ENCODE measurements around the gene CNN1.
"Not testable (repeated sequence)": the region's sequence is repeated elsewhere in the genome, so short reads cannot be mapped to it uniquely, and the experiment has no call there.

Gene CNN1

GRCh38 chr19:11555246-11555645 lies 16.6 kb downstream of the CNN1 start:
- ChIA-PET POLR2A (interaction anchor here (0.7 kb wide), 1 partner anchor 12 kb away, joined by 3 read pairs; no protein-coding TSS in a partner anchor), CTCF (no interaction called here)
- no peak for DNase-seq (ENCODE audit: extremely low spot score)
- TF ChIP-seq FOXK2 (IDR thresholded peaks at IDR 0.05): no peak
- no peak for TF ChIP-seq BHLHE40 (IDR thresholded peaks at IDR 0.05; ENCODE audit: borderline replicate concordance)
- TF ChIP-seq FOXA1 (IDR thresholded peaks at IDR 0.05): no peak
- no peak for TF ChIP-seq SUZ12 (IDR thresholded peaks at IDR 0.05)
- no peak for TF ChIP-seq LEF1 (IDR thresholded peaks at IDR 0.05; ENCODE audit: borderline replicate concordance)
- TF ChIP-seq SP1 (IDR thresholded peaks at IDR 0.05): no peak
- no peak for TF ChIP-seq ARNT (IDR thresholded peaks at IDR 0.05)
- TF ChIP-seq, protein P1, sequence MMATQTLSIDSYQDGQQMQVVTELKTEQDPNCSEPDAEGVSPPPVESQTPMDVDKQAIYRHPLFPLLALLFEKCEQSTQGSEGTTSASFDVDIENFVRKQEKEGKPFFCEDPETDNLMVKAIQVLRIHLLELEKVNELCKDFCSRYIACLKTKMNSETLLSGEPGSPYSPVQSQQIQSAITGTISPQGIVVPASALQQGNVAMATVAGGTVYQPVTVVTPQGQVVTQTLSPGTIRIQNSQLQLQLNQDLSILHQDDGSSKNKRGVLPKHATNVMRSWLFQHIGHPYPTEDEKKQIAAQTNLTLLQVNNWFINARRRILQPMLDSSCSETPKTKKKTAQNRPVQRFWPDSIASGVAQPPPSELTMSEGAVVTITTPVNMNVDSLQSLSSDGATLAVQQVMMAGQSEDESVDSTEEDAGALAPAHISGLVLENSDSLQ (IDR thresholded peaks at IDR 0.05): no peak
- TF ChIP-seq TARDBP (IDR thresholded peaks at IDR 0.05): no peak
- no peak for TF ChIP-seq NFRKB (IDR thresholded peaks at IDR 0.05)
- TF ChIP-seq HDGF (IDR thresholded peaks at IDR 0.05; ENCODE audit: borderline replicate concordance): no peak
- TF ChIP-seq FOXM1 (IDR thresholded peaks at IDR 0.05; ENCODE audit: borderline replicate concordance): no peak
- TF ChIP-seq ZNF384 (IDR thresholded peaks at IDR 0.05): no peak
- TF ChIP-seq CTBP1 (IDR thresholded peaks at IDR 0.05; ENCODE audit: borderline replicate concordance): no peak
- TF ChIP-seq L3MBTL2 (conservative IDR thresholded peaks at IDR 0.05): no peak
- TF ChIP-seq ELF4 (IDR thresholded peaks at IDR 0.05): no peak

GRCh38 chr19:11556634-11557420 lies 18.2 kb downstream of the CNN1 start:
- DNase-seq (ENCODE audit: extremely low spot score): no peak
- TF ChIP-seq ELF4 (IDR thresholded peaks at IDR 0.05) (no peak), BHLHE40 (IDR thresholded peaks at IDR 0.05; ENCODE audit: borderline replicate concordance) (no peak), FOXM1 (IDR thresholded peaks at IDR 0.05; ENCODE audit: borderline replicate concordance) (no peak), CTBP1 (IDR thresholded peaks at IDR 0.05; ENCODE audit: borderline replicate concordance) (no peak), NFRKB (IDR thresholded peaks at IDR 0.05) (no peak), TARDBP (IDR thresholded peaks at IDR 0.05) (no peak), SP1 (IDR thresholded peaks at IDR 0.05) (no peak), FOXA1 (IDR thresholded peaks at IDR 0.05) (no peak), LEF1 (IDR thresholded peaks at IDR 0.05; ENCODE audit: borderline replicate concordance) (no peak), SUZ12 (IDR thresholded peaks at IDR 0.05) (no peak)
- CTCF ChIA-PET: interaction anchor here (0.6 to 0.7 kb wide), 2 partner anchors 70 to 288 kb away, joined by 3 to 7 read pairs; no protein-coding TSS in a partner anchor
- POLR2A ChIA-PET: no interaction called here

GRCh38 chr19:11558881-11559828 lies 20.5 kb downstream of the CNN1 start, which contains the start of gene ELOF1:
ELOF1 (minus strand) TSS chr19:11559230; CDS start chr19:11554347, 4,883 bp downstream.
- TF ChIP-seq CTBP1 (IDR thresholded peaks at IDR 0.05; ENCODE audit: borderline replicate concordance) (no peak), L3MBTL2 (conservative IDR thresholded peaks at IDR 0.05) (peak; percentile 64; the same call in 1 of the 2 replicates), HDGF (IDR thresholded peaks at IDR 0.05; ENCODE audit: borderline replicate concordance) (0 out of 2 replicates have a peak, but pooled peaks have one; percentile 44), ELF4 (IDR thresholded peaks at IDR 0.05) (no peak)
- TF ChIP-seq, protein P1 (IDR thresholded peaks at IDR 0.05): no peak
- peak; percentile 99 for DNase-seq (ENCODE audit: extremely low spot score)
- ChIA-PET POLR2A (interaction anchor here (0.6 to 2.0 kb wide), 19 partner anchors 9 to 184 kb away, joined by 3 to 13 read pairs (median 5); partner anchors contain the start of genes ACP5, CNN1, ECSIT and SWSAP1), CTCF (interaction anchor here (0.5 to 1.1 kb wide), 5 partner anchors 14 to 178 kb away, joined by 3 to 5 read pairs (median 4); no protein-coding TSS in a partner anchor)

- ChIA-PET CTCF (interaction anchor here (1.4 kb wide), 1 partner anchor 12 kb away, joined by 3 read pairs; no protein-coding TSS in a partner anchor), POLR2A (no interaction called here)
- peak; percentile 70 for DNase-seq (ENCODE audit: extremely low spot score)
- TF ChIP-seq ARNT (IDR thresholded peaks at IDR 0.05) (no peak), CTBP1 (IDR thresholded peaks at IDR 0.05; ENCODE audit: borderline replicate concordance) (peak; percentile 69)
- TF ChIP-seq, protein P1 (IDR thresholded peaks at IDR 0.05): peak; percentile 85
Observed at GRCh38 chr19:11560404-11561051, 21.9 kb downstream of the CNN1 start.

DNA sequence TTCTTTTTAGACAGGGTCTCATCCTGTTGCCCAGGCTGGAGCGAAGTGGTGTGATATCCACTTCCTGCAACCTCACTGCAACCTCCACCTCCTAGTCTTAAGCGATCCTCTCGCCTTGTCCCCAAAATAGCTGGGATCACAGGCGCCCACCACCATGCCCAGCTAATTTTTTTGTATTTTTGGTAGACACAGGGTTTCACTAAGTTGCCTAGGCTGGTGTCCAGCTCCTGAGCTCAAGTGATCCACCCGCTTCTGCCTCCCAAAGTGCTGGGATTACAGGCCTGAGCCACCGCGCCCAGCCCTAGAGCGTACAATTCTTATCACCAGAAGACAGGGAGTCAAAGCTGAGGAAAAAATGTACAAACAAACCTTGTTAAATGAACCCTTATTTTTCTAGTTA lies 24.9 kb downstream of the CNN1 start:
- CTCF ChIA-PET: interaction anchor here (0.6 kb wide), 1 partner anchor 424 kb away, joined by 3 read pairs; no protein-coding TSS in a partner anchor
- DNase-seq (ENCODE audit: extremely low spot score): no peak
- POLR2A ChIA-PET: no interaction called here
- TF ChIP-seq FOXA1 (IDR thresholded peaks at IDR 0.05) (no peak), NFRKB (IDR thresholded peaks at IDR 0.05) (no peak), ZNF384 (IDR thresholded peaks at IDR 0.05) (no peak), TARDBP (IDR thresholded peaks at IDR 0.05) (no peak), FOXM1 (IDR thresholded peaks at IDR 0.05; ENCODE audit: borderline replicate concordance) (no peak), SP1 (IDR thresholded peaks at IDR 0.05) (no peak), ARNT (IDR thresholded peaks at IDR 0.05) (no peak), ELF4 (IDR thresholded peaks at IDR 0.05) (no peak), L3MBTL2 (conservative IDR thresholded peaks at IDR 0.05) (no peak), BHLHE40 (IDR thresholded peaks at IDR 0.05; ENCODE audit: borderline replicate concordance) (no peak), HDGF (IDR thresholded peaks at IDR 0.05; ENCODE audit: borderline replicate concordance) (no peak), SUZ12 (IDR thresholded peaks at IDR 0.05) (no peak), CTBP1 (IDR thresholded peaks at IDR 0.05; ENCODE audit: borderline replicate concordance) (no peak), FOXK2 (IDR thresholded peaks at IDR 0.05) (no peak)

DNA sequence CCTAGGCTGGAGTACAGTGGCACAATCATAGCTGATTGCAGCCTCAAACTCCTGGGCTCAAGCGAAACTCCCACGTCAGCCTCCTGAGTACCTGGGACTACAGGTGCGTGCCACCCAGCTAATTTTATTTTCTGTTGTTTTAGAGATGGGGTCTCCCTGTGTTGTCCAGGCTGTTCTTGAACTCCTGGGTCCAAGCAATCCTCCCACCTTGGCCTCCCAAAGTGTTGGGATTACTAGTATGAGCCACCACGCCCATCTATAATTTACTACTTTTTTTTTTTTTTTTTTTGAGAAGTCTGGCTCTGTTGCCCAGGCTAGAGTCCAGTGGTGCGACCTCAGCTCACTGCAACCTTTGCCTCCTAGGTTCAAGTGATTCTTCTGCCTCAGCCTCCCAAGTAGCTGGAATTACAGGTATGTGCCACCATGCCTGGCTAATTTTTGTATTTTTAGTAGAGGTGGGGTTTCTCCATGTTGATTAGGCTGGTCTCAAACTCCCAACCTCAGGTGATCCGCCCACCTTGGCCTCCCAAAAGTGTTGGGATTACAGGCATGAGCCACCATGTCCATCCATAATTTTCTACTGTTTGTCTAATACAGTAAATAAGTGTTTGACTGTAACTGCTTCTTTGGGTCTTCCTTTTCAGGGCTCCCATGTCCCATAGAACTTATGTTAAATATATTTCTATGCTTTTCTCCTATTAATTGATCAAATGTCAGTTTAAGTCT lies 25.6 kb downstream of the CNN1 start:
- POLR2A ChIA-PET; DNase-seq (ENCODE audit: extremely low spot score); CTCF ChIA-PET: not testable (repeated sequence)

DNA sequence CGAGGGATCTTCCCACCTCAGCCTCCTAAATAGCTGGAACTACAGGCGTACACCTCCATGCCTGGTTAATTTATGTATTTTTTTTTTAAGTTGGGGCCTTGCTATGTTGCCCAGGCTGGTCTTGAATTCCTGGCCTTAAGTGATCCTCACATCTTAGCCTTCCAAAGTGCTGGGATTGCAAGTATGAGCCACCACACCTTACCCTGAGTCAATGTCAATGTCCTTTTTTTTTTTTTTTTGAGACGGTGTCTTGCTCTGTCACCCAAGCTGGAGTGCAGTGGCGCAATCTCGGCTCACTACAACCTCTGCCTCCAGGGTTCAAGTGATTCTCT lies 27.0 kb downstream of the CNN1 start:
- CTCF ChIA-PET; POLR2A ChIA-PET; DNase-seq (ENCODE audit: extremely low spot score): not testable (repeated sequence)

Data from HEK293T (cell line).